GM10248 (cell line): ENCODE data around the gene MGST1.

Experiments
- CTCF ChIA-PET: fragments of 300-600 bp; sonication (Branson Sonifier 250); formaldehyde crosslinking; extraction: SDS; loops from one replicate; lab custom pipeline; 2021; ENCODE audit warnings: antibody characterized with exemption; lab: Yijun Ruan, JAX
- POLR2A ChIA-PET: fragments of 350-650 bp; sonication (Branson Sonifier 250); formaldehyde crosslinking; extraction: SDS; loops from one replicate; lab custom pipeline; 2020; ENCODE audit warnings: antibody characterized with exemption; lab: Yijun Ruan, JAX
- DNase-seq: peaks from one replicate; pipeline ENCODE4 v3.0.0; 2012; ENCODE audit errors: extremely low spot score
- CTCF ChIP-seq: IDR thresholded peaks from 2 replicates; pipeline ENCODE4 v1.5.1; 2012; ENCODE audit warnings: mild to moderate bottlenecking, low read depth; ENCODE audit errors: extremely low read depth, missing control alignments, control extremely low read depth

Gene MGST1

GRCh38 chr12:16346958-16347357, 487 bp upstream of the MGST1 start:
- no peak for TF ChIP-seq CTCF
- no peak for DNase-seq
- POLR2A ChIA-PET = no interaction called here
- CTCF ChIA-PET = no interaction called here

- TF ChIP-seq CTCF = no peak
- DNase-seq = no peak
- CTCF ChIA-PET = interaction anchor here (1.5 kb wide), 1 partner anchor 12 kb away, joined by 6 read pairs; no protein-coding TSS in a partner anchor
- POLR2A ChIA-PET = no interaction called here
These were observed 1.1 kb downstream of the MGST1 start for GRCh38 chr12:16348435-16349130.

GRCh38 chr12:16349131-16349460, 1.7 kb downstream of the MGST1 start:
- CTCF ChIA-PET = interaction anchor here (1.5 kb wide), 1 partner anchor 12 kb away, joined by 6 read pairs; no protein-coding TSS in a partner anchor
- POLR2A ChIA-PET = no interaction called here
- DNase-seq = peak; percentile 17

GRCh38 chr12:16350682-16351081, 3.2 kb downstream of the MGST1 start:
- TF ChIP-seq CTCF = no peak
- ChIA-PET POLR2A (no interaction called here), CTCF (interaction anchor here (1.5 to 1.7 kb wide), 2 partner anchors 10 to 26 kb away, joined by 4 to 8 read pairs; no protein-coding TSS in a partner anchor)
- DNase-seq = no peak

More at GRCh38 chr12:16349131-16349460, 1.7 kb downstream of the MGST1 start:
- TF ChIP-seq CTCF = no peak

- no peak for DNase-seq
- POLR2A ChIA-PET = no interaction called here
- CTCF ChIA-PET = interaction anchor here (1.2 to 1.8 kb wide), 4 partner anchors 8 to 168 kb away, joined by 3 to 10 read pairs (median 6); no protein-coding TSS in a partner anchor
- TF ChIP-seq CTCF = no peak
These were observed 5.0 kb downstream of the MGST1 start for GRCh38 chr12:16352481-16352880.

GRCh38 chr12:16358878-16359277, 11.4 kb downstream of the MGST1 start:
- no peak for TF ChIP-seq CTCF
- POLR2A ChIA-PET = no interaction called here
- CTCF ChIA-PET = interaction anchor here (0.7 kb wide), 1 partner anchor 12 kb away, joined by 3 read pairs; no protein-coding TSS in a partner anchor
- DNase-seq = no peak
